HG02884 (cell line): ENCODE measurements around the gene ATP8A2.

Experiments
- ATAC-seq: cut with Tn5 transposase; IDR thresholded peaks from one replicate; pipeline ENCODE4 v1.9.1; 2021; ENCODE audit warnings: mild to moderate bottlenecking, moderate library complexity; ENCODE audit not compliant: unreplicated experiment

Gene ATP8A2

GRCh38 chr13:26021956-26022355 is 650.2 kb downstream of the ATP8A2 start:
- no peak for ATAC-seq

- no peak for ATAC-seq
These were observed 650.9 kb downstream of the ATP8A2 start for GRCh38 chr13:26022538-26023292.

- ATAC-seq, result no peak
These were observed 652.8 kb downstream of the ATP8A2 start for GRCh38 chr13:26024558-26024957.

GRCh38 chr13:26025196-26025595 is 653.4 kb downstream of the ATP8A2 start:
- ATAC-seq, result no peak

GRCh38 chr13:26025771-26026170 is 654.0 kb downstream of the ATP8A2 start:
- ATAC-seq, result no peak

GRCh38 chr13:26026211-26026610 is 654.4 kb downstream of the ATP8A2 start:
- no peak for ATAC-seq

GRCh38 chr13:26029581-26030136 is 657.9 kb downstream of the ATP8A2 start:
- ATAC-seq, result no peak

- no peak for ATAC-seq
These were observed 658.6 kb downstream of the ATP8A2 start for GRCh38 chr13:26030331-26030730.

- no peak for ATAC-seq
These were observed 662.2 kb downstream of the ATP8A2 start for GRCh38 chr13:26034018-26034417.

- no peak for ATAC-seq
These were observed 664.6 kb downstream of the ATP8A2 start for GRCh38 chr13:26036383-26036782.

- no peak for ATAC-seq
These were observed 665.5 kb downstream of the ATP8A2 start for GRCh38 chr13:26037302-26037701.

GRCh38 chr13:26038931-26039475 is 667.2 kb downstream of the ATP8A2 start:
- no peak for ATAC-seq

- ATAC-seq, result no peak
These were observed 669.7 kb downstream of the ATP8A2 start for GRCh38 chr13:26041444-26041843.

GRCh38 chr13:26042785-26043184 is 671.0 kb downstream of the ATP8A2 start:
- no peak for ATAC-seq

- ATAC-seq, result no peak
These were observed 673.4 kb downstream of the ATP8A2 start for GRCh38 chr13:26045142-26045541.

- ATAC-seq, result no peak
These were observed 674.9 kb downstream of the ATP8A2 start for GRCh38 chr13:26046639-26047038.

- no peak for ATAC-seq
These were observed 675.3 kb downstream of the ATP8A2 start for GRCh38 chr13:26047040-26047439.

GRCh38 chr13:26048741-26049140 is 677.0 kb downstream of the ATP8A2 start:
- no peak for ATAC-seq

GRCh38 chr13:26050568-26051230 is 678.9 kb downstream of the ATP8A2 start:
- ATAC-seq, result no peak

GRCh38 chr13:26051231-26051656 is 679.5 kb downstream of the ATP8A2 start:
- ATAC-seq, result no peak

GRCh38 chr13:26051657-26052311 is 680.0 kb downstream of the ATP8A2 start, which contains the start of gene SHISA2:
SHISA2 (minus strand) TSS chr13:26052016; CDS start chr13:26050975, 1,041 bp downstream.
- no peak for ATAC-seq
